HT-29 (cell line): ENCODE data around the gene ERVK3-1. TPM values are rescaled to one million over a fixed set of nuclear protein-coding genes. Genes with fewer than 3 reads are reported as not detected.
A peak's percentile ranks its signal among the peaks of the same experiment; 100 is the strongest.

Experiments
- DNase-seq: peaks from one replicate; pipeline ENCODE4 v3.0.0-alpha.2; 2015; ENCODE audit warnings: low spot score
- small RNA-seq: library from RNA; depleted of rRNA; stranded (forward); fragments of <200 nt; gene quantifications from one replicate; pipeline ENCODE3, GENCODE V24; 2014
- total RNA-seq: library from RNA; depleted of rRNA; stranded (reverse); fragments of >200 nt; shearing (Covaris generic); gene quantifications from 2 replicates; pipeline ENCODE4 v1.2.3, GENCODE V29; 2014; rRNA removed

ERVK3-1 gene
- total RNA-seq, 1 experiment from 2014 or later: 74.2 TPM

DNA sequence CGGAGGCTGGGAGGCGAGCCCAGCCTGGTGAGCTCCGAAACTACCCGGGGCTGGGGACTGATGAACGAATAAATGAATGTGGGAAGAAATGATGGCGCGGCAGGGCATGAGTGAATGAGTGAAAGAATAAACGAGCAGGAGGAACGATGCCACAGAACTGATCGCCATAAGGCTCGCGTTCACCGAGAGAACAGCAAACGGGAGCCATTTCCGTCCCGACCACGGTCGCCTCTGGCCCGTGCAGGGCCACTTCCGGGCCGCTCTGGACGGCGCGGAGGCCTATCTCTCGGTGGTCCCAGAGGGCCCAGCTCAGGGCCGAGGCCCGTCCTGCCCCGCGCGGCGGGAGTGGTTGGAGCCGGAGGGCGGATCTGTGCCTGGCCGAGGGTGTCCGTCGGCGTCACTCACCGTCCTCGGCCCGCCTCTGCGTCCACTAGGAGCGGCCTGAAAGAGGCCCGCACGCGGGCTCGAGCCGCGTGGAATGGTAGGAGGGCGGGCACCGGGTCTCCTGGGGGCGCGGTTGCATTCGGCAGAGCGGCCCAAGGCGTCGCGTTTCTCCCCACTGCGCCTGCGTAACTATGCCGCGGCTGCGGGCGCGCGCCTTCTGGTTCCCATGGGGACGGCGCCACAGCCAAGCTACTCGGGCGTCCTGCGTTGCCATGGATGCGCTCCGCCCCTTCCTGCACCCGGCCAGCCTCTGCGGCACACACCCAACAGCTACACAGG is 57.3 kb downstream of the ERVK3-1 start, which contains the start of gene ZNF497:
Gene ZNF497, minus strand, starts transcription at position 480 of the 723 bp plus-strand sequence. CDS start 5,116 bp downstream, outside the sequence.
- DNase-seq: peak; percentile 99

DNA sequence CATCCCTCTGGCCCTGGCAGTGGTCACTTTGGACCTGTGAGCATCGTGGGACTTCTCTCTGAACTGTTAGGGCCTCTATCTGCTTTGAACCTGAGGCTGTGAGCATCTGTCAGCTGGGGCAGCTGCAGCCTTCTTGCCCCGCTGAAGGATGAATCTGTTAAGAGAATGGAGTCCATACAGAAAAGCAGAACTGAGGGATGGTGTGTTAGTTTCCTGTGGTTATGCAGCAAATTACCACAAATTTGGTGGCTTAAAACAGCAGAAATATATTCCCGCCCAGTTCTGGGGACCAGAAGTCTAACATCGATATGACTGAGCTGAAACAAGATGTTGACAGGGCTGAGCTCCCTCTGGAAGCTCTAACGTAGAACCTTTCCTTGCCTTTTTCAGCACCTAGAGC is 59.0 kb downstream of the ERVK3-1 start:
- DNase-seq: no peak

Small RNA genes lying within 50 kb of the gene (small RNA-seq; reads per million reads assigned to genes)
- not detected for gene MIR6806
- gene RNA5SP473: 1.2 reads per million, percentile 45 among the genes with 10 or more reads in this experiment

Other genes with a start within 250 kb of the ERVK3-1 start
- gene ZNF135, start 246.1 kb upstream of the ERVK3-1 start, total RNA-seq: not detected in 2 replicates
- not detected in 2 replicates for gene ZSCAN18, start 207.1 kb upstream of the ERVK3-1 start, total RNA-seq
- 2.5 and 4.2 TPM in 2 replicates for gene ZNF329, start 154.6 kb upstream of the ERVK3-1 start, total RNA-seq
- gene ZNF274, start 122.3 kb upstream of the ERVK3-1 start, total RNA-seq: 11.1 and 19.7 TPM in 2 replicates
- gene ZNF544, start 76.5 kb upstream of the ERVK3-1 start, total RNA-seq: 60.1 and 64.8 TPM in 2 replicates
- gene ZNF8, start 26.4 kb upstream of the ERVK3-1 start, total RNA-seq: 6.4 and 8.5 TPM in 2 replicates
- 3.6 and 3.7 TPM in 2 replicates for gene ZSCAN22, start 21.6 kb downstream of the ERVK3-1 start, total RNA-seq
- gene A1BG, start 48.1 kb downstream of the ERVK3-1 start, total RNA-seq: 0.47 TPM in 1 of 2 replicates, not detected in the other
- gene ZNF497, start 57.4 kb downstream of the ERVK3-1 start, total RNA-seq: 2.0 and 6.0 TPM in 2 replicates
- 8.3 and 10.4 TPM in 2 replicates for gene ZNF837, start 75.7 kb downstream of the ERVK3-1 start, total RNA-seq
- 5,822 and 6,132 TPM in 2 replicates for gene RPS5, start 81.9 kb downstream of the ERVK3-1 start, total RNA-seq
- 0.58 and 0.99 TPM in 2 replicates for gene RNF225, start 90.3 kb downstream of the ERVK3-1 start, total RNA-seq
- gene ZNF584, start 103.3 kb downstream of the ERVK3-1 start, total RNA-seq: 26.6 and 33.1 TPM in 2 replicates
- gene ZNF132, start 134.8 kb downstream of the ERVK3-1 start, total RNA-seq: not detected in 2 replicates
- gene ZNF324B, start 146.2 kb downstream of the ERVK3-1 start, total RNA-seq: 10.4 and 20.9 TPM in 2 replicates
- 28.6 and 29.5 TPM in 2 replicates for gene ZNF324, start 161.7 kb downstream of the ERVK3-1 start, total RNA-seq
- 19.2 and 22.7 TPM in 2 replicates for gene ZNF446, start 171.0 kb downstream of the ERVK3-1 start, total RNA-seq
- 60.6 and 74.5 TPM in 2 replicates for gene SLC27A5, start 206.6 kb downstream of the ERVK3-1 start, total RNA-seq
- 25.6 and 27.4 TPM in 2 replicates for gene ZBTB45, start 214.4 kb downstream of the ERVK3-1 start, total RNA-seq
- 1,771 and 1,829 TPM in 2 replicates for gene TRIM28, start 238.7 kb downstream of the ERVK3-1 start, total RNA-seq
- 236 and 268 TPM in 2 replicates for gene CHMP2A, start 249.7 kb downstream of the ERVK3-1 start, total RNA-seq